ENCODE results near the gene CHRM3.
A peak's percentile ranks its signal among the peaks of the same experiment; 100 is the strongest.
"Not testable (repeated sequence)": the region's sequence is repeated elsewhere in the genome, so short reads cannot be mapped to it uniquely, and the experiment has no call there.

Gene CHRM3

DNA sequence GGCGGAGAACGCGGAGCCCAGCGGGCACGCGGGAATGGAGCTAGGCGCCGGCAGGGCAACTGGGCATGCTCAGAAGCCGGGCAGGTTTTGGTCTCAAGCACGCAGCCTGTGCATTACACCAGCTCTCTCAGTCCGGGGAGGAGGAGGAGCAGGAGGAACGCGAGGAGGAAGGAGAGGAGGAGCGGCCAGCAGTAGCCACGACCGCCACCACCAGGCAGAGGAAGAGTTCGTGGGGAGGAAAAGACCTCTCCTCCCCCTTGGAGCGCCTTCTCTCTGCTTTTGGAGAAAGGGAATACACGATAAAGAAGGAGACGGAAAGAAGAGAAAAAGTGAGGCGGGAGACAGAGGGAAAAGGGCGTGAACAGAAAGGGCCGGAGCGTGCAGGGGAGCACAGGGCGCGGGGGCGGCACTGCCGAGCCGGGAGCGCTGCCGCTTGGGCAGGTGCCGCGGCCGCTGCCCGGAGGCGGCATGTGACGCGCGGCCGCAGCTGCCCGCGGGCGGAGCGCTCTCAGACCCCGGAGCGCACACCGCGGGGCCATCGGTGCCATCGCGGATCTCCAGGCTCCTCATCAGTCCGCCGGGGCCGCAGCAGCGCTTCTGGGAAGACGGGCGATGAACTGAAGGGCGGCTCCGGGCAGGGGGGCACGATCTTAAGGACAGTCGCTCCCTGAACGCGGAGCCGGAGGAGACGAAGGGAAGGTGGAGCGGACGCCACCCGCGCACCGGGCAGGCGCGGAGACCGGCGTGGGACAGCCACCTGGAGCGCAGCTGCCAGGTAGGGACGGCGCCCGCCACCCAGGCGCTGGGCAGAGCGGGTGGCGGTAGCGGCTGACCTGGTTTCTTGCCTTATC is at the start of gene CHRM3:
Gene CHRM3, plus strand, starts transcription at position 116 of the 851 bp plus-strand sequence. CDS start 520,884 bp downstream, outside the sequence.
- peak in 1 of 2 experiments; percentile 10 for DNase-seq

DNA sequence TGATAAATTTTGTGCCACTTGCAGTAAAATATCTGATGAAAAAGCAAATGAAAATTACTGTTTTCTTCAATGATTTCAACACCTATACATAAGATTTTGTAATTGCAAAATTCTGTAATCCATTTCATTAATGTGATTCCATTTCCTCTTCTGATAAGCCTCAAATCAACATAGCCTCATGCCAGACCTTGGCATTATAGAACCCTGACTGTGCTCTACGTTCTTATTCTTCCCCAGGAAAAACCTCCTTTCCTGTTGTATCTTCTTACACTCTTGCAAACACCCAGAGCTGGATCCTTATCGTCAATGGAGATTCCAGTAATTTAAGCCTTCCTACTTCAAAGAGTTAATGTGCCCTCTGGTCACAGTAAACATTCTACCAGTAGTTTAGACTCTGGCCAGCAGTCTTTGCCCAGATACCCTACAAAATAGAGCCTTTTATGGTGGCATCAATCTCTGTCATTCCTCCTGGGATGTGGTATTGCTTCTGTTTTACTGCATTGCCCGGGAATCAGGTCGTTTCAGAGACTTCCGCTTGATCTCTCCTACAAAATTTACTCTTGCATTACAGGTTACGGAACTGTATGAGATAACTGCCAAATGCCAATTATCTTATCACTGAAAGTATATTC is 48.5 kb upstream of the CHRM3 start:
- no peak for DNase-seq

DNA sequence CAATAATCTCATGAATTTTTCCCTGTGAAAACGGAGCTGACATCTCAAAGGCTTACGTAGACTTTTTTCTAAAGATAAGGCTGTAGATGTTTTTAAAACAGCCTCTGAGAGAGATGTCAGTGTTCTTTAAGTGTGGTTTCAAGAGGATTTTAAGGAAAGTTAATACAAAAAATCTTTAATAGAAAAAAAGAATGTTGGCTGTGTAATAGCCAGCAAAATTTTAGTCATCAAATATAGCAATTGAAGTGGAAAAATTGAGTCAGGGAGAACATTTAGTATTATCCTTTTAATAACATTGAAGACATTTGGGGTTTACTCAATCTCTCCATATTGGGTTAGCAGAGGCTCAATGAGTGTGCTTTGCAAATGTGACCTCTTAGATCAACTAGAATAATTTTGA is 38.6 kb upstream of the CHRM3 start:
- DNase-seq = no peak

DNA sequence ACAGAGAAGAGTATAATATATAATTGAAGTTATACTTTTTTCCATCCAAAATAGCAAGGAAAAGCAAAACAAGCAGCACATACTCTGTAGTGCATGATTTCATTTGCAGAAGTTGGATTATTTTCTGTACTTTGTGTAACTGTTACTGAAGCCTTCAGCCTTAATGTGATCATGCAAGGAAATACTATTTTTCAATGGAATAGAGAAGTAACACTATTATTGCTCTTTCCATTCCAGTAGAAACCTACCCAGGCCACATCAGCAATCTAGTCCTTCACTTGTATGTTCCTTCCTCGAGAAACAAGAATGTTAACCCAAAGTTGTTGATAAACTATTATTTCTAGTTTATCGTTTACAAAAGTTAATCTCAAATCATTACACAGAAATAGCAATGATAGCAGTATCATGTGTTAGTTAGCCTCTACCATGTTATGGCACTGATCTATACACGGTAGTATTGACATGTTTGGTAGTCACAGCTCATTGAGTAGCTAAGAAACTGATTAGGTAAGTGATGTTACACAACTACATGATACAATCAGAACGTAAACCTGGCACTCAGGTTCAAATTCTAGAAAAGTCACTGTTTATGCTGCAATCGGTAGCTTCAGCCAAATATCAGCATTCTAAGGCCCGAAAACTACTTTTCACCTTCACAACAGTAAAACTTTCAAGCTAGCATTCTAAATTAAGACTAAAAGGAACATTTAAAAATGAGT is 37.6 kb upstream of the CHRM3 start:
- DNase-seq = no peak

DNA sequence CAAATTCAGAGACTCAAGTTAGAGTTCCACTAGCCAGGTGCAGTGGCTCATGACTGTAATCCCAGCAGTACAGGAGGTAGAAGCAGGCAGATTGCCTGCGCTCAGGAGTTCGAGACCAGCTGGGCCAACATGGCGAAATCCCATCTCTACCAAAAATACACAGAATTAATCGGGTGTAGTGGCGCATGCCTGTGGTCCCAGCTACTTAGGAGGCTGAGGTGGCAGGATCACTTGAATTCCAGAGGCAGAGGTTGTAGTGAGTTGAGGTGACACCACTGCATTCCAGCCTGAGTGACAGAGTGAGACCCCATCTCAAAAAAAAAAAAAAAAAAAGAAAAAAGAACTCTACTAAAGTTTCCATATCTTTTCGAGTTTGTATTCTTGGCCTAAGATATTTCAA is 36.7 kb upstream of the CHRM3 start:
- no peak for DNase-seq

DNA sequence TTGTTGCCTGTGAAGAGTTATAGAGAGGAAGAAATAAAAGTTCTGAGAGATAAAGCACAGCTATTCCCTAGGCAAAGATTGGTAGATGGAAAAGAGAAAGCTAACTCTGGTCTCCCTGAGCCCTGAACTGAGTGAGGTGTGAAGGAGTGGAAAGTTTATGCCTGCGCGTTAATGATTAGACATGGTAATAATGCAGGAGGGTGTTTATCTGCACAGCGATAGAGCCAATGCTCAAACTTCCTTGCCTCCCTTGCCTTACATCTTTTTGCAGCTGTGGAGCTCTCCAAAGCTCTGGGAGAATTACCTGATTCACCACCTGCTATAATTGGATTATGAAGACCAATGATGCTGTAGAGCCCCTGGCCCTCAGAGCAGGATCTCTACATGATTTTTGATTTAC is 32.8 kb upstream of the CHRM3 start:
- DNase-seq = no peak

DNA sequence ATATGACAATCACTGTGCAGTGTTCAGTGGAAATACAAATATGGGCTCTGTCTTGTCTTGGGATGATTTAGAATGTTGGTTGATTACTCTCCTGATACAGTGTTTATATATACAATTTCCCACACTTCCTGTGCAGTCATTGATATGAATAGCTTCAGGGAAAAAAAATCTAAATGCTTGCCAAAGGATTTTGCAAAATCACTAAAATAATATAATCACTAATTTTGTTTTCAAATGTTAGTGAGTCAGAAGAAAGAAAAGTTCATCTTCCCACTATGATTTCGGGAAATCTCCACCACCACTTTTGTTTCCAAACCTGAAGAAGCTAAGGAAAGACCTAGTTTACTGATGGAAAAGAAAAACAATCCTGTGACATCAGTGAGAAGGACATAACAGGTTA is 32.1 kb upstream of the CHRM3 start:
- no peak for DNase-seq

DNA sequence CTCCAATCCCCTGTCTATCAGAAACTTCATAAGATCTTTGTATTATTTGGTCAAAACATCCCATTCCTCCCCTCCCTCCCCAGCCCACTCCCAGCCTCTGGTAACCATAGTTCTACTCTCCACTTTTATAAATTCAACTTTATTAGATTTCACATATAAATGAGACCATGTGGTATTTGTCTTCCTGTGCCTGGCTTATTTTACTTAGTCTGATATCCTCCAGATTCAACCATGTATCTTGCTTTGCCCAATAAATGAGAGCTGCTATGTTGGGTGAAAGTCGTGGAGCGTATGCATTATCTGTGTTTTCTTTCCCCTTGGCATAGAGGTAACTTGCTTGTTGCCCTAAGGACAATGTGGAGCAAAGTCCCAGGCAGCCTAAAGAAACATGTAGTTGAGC is 28.5 kb upstream of the CHRM3 start:
- DNase-seq = no peak

DNA sequence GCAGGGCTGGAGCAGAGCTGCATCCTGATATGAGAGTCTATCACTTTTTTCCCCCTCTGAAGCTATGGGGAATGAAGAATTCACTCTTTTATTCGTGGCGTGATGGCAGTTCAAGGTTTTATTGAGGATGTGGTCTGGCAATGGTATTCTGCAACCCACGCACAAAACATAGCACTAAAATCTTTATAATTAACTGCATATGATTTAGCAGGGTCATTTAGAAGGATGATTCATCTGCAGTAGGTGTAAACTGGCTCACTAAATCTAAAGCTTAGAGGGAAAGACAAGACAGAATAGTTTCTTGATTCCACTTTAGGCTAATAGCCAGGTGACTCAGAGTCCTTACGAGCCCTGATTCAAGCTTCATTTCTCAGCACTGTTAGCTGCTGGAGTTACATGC is 25.0 kb upstream of the CHRM3 start:
- no peak for DNase-seq

DNA sequence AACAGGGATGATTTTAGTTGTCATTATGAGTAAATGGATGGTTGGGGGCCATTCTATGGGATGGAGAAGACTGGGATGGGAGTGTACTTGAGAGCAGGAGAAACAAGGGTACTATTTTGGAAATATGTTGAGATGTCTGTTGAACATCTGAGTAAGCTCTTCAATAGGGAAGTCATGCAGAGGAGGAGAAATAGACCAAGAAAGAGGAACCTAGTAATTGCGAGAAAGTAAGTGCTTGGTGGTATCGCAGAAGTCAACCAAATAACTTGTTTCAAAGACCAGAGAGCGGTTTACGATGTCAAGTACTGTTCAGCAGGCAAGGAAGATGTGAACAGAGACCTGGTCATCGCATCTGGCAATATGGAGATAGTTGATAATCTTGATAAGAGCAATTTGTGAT is 22.4 kb upstream of the CHRM3 start:
- DNase-seq = no peak

DNA sequence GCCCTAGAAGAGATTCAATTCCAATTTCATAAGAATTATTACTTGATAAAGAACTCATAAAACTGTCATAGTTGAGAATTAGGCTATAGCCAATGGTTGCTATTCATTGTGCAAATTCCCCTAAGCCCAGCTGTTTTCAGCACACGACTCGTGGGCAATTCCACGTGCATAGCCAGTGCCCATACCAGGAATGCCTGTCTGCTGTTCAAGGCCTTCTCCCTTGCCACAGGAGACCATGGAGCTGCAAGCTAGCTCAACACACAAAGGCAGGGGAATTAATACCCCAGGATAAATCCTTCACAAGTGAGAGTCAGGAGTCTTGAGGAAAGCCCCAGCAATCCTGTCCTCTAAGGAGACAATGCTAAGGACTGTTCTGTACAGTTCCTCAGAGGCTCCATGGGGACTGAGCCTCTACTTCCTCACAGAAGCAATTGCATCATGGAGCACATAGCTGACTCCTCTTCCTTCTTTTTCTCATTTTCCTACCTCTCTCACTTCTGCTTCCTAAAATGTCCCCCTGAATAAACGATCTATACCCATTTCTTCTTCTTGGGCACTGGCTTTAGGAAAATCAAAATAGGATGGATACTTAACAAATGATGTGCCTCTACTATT is 19.1 kb upstream of the CHRM3 start:
- no peak for DNase-seq

DNA sequence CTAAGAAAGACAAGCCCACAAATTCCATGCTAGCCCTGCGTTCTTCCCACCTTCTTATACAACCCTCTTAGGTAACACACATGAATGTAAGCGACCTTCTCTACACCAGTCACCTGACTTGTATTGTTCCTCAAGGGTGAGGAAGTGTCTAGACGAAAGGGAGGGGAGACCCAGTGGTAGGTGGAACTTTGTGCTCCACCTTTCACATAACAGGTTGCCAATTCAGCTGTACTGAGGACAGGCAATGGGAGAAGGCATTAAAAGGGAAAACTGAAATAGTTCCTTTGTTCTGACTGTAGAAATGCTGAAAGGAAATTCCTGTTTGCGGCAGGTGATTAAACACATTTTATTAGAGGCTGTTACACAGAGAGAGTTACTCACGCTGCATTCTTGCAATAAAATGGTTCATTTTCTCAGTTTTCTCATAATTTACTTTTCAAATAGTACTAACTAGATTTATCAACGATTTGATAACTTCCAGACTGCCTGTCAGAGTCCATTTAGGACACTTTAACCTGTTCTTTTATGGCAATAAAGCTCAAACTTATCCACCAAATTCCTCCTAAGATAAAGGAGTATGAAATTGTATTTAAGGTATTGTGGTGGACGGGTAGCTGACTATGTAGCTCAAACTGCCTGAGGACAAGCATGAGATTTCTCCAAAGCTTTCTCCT is 17.8 kb upstream of the CHRM3 start:
- no peak for DNase-seq

DNA sequence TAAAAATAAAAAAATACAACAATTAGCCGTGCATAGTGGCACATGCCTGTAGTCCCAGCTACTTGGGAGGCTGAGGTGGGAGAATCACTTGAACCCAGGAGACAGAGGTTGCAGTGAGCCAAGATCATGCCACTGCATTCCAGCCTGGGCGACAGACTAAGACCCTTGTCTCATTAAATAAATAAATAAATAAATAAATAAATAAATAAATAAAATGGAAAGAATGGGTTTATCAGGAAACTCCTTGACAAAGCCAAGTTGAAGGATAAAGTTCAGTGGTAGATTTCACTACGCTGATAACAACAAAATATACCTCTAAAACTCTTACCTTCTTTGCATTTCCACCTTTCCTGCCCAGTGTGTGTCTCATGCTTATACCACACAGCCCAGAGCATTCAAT is 15.5 kb upstream of the CHRM3 start:
- DNase-seq = not testable (repeated sequence)

DNA sequence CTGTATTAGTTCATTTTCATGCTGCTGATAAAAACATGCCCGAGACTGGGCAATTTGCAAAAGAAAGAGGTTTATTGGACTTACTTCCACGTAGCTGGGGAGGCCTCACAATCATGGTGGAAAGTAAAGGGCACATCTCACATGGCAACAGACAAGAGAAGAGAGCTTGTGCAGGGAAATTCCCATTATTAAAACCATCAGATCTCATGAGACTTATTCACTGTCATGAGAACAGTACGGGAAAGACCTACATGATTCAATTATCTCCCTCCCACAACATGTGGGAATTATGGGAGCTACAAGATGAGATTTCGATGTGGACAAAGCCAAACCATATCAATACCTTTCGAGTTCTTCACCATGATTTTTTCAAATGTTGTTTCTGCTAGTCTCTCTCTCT is 3.7 kb upstream of the CHRM3 start:
- DNase-seq = no peak

DNA sequence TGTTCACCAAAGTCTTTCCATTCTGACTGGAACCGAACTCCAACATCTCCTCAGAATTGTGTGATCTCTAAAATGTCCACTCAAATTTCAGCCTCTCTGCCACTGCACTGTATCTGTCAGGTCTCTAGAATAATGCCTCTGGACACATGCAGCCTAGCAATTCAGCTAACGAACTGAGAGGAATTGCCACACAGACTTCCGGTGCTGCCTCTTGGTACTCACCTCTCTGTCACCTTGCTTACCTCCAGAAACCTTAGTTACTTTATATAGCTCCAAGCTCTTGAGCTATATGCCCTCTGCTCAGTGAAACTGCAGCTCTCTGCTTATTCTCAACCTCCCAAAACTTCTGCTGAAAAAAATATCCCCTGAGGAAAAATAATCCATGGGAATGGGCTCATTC is 2.7 kb upstream of the CHRM3 start:
- DNase-seq = no peak

DNA sequence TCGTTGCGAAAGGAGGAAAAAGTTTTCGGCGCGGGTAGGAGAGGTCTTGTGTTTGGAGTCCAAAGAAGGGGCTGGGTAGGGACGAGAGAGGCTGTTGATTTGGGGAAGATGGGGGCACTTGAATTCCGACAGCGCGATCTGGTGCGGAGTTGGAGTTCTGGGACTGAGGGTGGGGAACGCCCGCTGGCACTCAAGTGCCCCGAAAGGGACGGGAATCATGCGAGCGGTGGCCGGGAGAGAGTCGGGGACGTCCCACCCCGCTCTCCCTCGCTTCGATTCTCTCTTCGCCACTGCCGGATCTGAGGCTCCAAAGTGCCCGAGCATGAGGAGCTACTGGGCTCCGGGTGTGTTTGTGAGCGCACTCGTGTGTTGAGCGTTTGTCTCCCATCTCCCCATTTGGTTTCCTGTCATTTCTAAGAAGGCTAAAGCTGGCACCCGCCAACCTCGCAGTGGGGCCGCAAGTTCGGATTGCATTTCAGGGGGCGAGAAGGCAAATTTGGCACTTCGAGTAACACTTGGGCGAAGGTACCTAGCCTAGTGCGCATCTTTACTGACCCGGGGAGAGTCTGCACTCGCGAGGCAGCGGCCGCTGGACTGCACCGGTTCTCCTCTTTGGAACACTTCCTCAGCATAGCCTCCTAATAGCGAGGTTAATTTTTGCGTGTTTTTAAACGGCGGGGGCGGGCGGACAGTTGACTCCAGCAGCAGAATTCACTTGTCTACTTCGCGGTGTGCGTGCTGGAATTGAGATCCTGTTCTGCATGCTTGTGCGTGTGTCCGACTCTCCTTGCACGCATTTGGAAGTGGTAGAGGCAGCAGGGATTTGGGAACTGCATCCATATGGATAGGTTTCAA is 1.2 kb downstream of the CHRM3 start:
- peak in 1 of 2 experiments; percentile 0 for DNase-seq

DNA sequence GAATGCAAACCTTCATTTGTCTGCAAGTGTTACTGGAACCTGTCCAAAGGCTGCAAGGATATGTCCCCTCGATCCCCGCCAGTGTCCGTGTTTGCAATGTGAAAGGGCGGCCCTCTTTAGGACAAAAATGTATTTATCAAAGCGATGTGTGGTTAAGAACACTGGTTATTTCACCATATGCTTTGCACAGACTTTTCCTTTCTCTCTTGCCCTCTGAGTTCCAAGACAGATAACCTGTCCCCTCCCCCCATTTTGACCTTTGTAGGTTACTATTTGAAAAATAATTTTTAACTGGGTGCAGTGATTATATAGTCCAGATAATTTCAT is 1.8 kb downstream of the CHRM3 start:
- DNase-seq = no peak

DNA sequence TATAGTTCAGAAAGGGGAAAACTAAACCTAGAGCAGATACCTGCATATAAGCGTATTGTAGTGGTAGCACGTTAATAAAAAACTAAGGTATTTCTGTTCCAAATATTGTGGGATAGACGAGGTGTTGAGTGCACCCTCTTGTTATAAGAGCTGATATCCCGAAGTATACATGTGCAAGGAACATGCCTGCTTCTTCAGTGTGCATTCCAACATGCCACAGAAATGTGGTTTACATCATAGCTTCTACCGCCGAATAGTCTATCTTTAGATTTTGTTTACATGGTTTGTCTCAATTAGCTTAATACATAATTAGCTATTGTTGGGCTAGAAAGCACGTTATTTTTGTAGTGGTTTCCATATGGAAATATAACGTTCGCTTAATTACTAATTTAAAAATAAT is 2.2 kb downstream of the CHRM3 start:
- DNase-seq = no peak

DNA sequence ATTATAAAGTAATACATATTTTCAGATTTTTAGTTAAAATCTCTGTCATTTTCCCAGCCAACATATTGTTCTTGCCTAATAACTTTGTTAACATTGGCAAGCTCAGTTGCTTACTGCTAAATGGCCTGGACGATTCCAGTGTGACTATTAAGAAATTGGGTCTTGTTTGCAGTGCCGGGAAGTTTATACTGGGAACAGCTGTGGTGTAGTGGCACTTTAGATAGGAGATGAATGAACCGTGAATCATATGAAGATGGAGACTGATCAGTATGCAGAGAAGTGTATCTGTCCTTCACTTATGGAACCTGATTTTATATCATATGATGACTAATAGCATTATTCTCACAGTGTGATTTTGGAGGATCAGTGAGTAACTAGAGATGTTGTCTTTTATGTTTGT is 3.3 kb downstream of the CHRM3 start:
- DNase-seq = no peak

DNA sequence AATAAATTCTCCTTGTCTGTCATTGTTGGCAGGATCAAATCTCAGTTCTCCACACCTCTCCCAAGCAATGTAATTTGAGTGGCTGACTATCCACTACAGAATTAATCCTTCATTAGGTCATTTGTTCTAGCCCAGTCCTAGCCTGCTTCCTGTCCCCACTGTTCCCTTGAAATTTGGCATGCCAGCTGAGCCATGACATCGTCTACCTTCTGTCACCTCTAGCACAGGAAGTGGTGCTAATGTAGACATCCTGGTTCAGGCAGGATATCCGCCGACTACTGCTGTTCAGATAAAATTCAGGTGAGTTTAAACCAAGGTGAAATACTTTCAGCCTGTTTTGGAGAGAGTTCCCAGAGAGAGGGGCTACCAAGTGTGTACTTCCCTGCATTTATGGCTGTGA is 5.9 kb downstream of the CHRM3 start:
- no peak for DNase-seq

DNA sequence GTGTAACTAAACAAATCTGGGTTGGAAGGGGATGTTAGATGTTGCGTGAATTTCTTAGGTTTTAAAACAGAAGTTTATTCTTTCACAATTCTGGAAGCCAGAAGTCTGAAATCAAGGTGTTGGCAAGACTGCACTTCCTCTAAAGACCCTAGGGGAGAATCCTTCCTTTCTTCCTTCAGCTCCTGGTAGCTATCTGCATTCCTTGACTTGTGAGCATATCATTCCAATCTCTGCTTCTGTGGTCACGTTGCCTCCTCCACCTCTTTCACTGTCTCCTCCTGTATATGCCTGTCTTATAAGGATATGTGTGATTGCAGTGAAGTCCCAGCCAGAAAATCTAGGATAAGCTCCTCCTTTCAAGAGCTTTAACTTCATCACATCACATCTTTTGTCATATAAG is 7.7 kb downstream of the CHRM3 start:
- no peak for DNase-seq

DNA sequence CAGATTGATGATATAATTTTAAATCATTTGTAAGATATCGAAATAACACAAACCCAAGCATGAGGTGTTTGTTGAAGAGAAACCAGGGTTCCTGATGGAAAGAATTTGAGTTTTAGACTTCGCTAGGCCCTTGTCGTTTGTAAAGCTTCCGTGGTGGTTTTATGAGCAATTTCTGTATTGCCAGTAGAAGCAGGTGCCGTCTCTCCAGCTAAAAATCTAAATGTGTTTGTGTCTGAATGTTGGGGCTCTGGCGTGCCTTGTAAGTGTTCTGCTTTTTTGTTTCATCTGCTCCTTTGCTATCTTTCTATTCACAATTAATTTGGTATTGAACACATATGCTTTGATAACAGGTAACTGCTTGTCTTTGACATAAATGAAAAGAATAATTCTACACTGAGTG is 27.5 kb downstream of the CHRM3 start:
- no peak for DNase-seq

Measured in stimulated activated CD4-positive, alpha-beta T cell treated with anti-CD3 and anti-CD28 coated beads, Interleukin-4, amount 100 ng/mL, for 4 hours (primary cell).